OCI-LY7 (cell line): ENCODE measurements around the gene SHROOM2. TPM values are rescaled to one million over a fixed set of nuclear protein-coding genes. Genes with fewer than 3 reads are reported as not detected.

Source experiments
- small RNA-seq: library from RNA; depleted of rRNA; stranded (forward); fragments of <200 nt; gene quantifications from one replicate; pipeline ENCODE3, GENCODE V24; 2014
- total RNA-seq, 2 experiments: library from RNA; depleted of rRNA in 1 of 2; stranded (reverse); fragments of >200 nt in 1 of 2; shearing (Covaris generic) in 1 of 2; gene quantifications; 2 replicates each; pipeline ENCODE4 v1.2.3, GENCODE V29; 2014 to 2022

Gene SHROOM2
- total RNA-seq, 2 experiments from 2014 or later, result not detected

Small RNA genes within 50 kb of the gene (small RNA-seq; reads per million reads assigned to genes)
- gene RF00019, result not detected

Other genes starting within 250 kb of the SHROOM2 start
- not detected in 2 replicates for gene GPR143, start 20.6 kb upstream of the SHROOM2 start, total RNA-seq (2014; rRNA removed; shearing (Covaris generic))
- gene GPR143, start 20.6 kb upstream of the SHROOM2 start, total RNA-seq (2022), result not detected in 2 replicates
- not detected in 2 replicates for gene CLDN34, start 180.9 kb downstream of the SHROOM2 start, total RNA-seq (2014; rRNA removed; shearing (Covaris generic))
- gene CLDN34, start 180.9 kb downstream of the SHROOM2 start, total RNA-seq (2022), result not detected in 2 replicates